ENCODE measurements around the gene STK17B. TPM values are rescaled to one million over a fixed set of nuclear protein-coding genes. Genes with fewer than 3 reads are reported as not detected.
A peak's percentile ranks its signal among the peaks of the same experiment; 100 is the strongest.

Gene STK17B
- total RNA-seq, 1 donor from 2014 or later = 7.4 TPM

GRCh38 chr2:196131384-196131937 lies 39.9 kb downstream of the STK17B start:
- intact Hi-C loops (cut with DNase I) = no loop called here
- peak; percentile 54 for ATAC-seq
- DNase-seq (ENCODE audit: missing footprints) = no peak

- intact Hi-C loops (cut with DNase I) = no loop called here
- DNase-seq (ENCODE audit: missing footprints) = no peak
- no peak for ATAC-seq
Observed at GRCh38 chr2:196130039-196130825, 41.1 kb downstream of the STK17B start.

GRCh38 chr2:196128749-196129148 lies 42.6 kb downstream of the STK17B start:
- ATAC-seq (no peak), DNase-seq (ENCODE audit: missing footprints) (no peak)
- intact Hi-C loops (cut with DNase I) = no loop called here

GRCh38 chr2:196125596-196125995 lies 45.8 kb downstream of the STK17B start:
- intact Hi-C loops (cut with DNase I) = no loop called here
- no peak for ATAC-seq
- DNase-seq (ENCODE audit: missing footprints) = no peak

GRCh38 chr2:196123679-196124373 lies 47.6 kb downstream of the STK17B start:
- intact Hi-C loops (cut with DNase I) = no loop called here
- ATAC-seq = no peak
- no peak for DNase-seq (ENCODE audit: missing footprints)

- ATAC-seq (no peak), DNase-seq (ENCODE audit: missing footprints) (no peak)
- intact Hi-C loops (cut with DNase I) = no loop called here
Observed at GRCh38 chr2:196119926-196120325, 51.5 kb downstream of the STK17B start.

- ATAC-seq = no peak
- DNase-seq (ENCODE audit: missing footprints) = no peak
- intact Hi-C loops (cut with DNase I) = no loop called here
Observed at GRCh38 chr2:196117214-196117705, 54.1 kb downstream of the STK17B start.

GRCh38 chr2:196113061-196113974 lies 58.1 kb downstream of the STK17B start:
- intact Hi-C loops (cut with DNase I) = no loop called here

GRCh38 chr2:196112418-196113034 lies 58.9 kb downstream of the STK17B start:
- intact Hi-C loops (cut with DNase I) = no loop called here

More at GRCh38 chr2:196113061-196113974, 58.1 kb downstream of the STK17B start:
- ATAC-seq (peak; percentile 57), DNase-seq (ENCODE audit: missing footprints) (no peak)

GRCh38 chr2:196108604-196109003 lies 62.8 kb downstream of the STK17B start:
- DNase-seq (ENCODE audit: missing footprints) (no peak), ATAC-seq (no peak)
- intact Hi-C loops (cut with DNase I) = no loop called here

More at GRCh38 chr2:196112418-196113034, 58.9 kb downstream of the STK17B start:
- no peak for DNase-seq (ENCODE audit: missing footprints)
- ATAC-seq = no peak

- no peak for ATAC-seq
- DNase-seq (ENCODE audit: missing footprints) = no peak
- intact Hi-C loops (cut with DNase I) = no loop called here
Observed at GRCh38 chr2:196105951-196106350, 65.4 kb downstream of the STK17B start.

GRCh38 chr2:196104066-196104465 lies 67.3 kb downstream of the STK17B start:
- ATAC-seq (no peak), DNase-seq (ENCODE audit: missing footprints) (no peak)
- intact Hi-C loops (cut with DNase I) = no loop called here

GRCh38 chr2:196103626-196104025 lies 67.8 kb downstream of the STK17B start:
- intact Hi-C loops (cut with DNase I) = no loop called here
- ATAC-seq = no peak

GRCh38 chr2:196101325-196101991 lies 69.9 kb downstream of the STK17B start:
- intact Hi-C loops (cut with DNase I) = no loop called here
- ATAC-seq = no peak
- no peak for DNase-seq (ENCODE audit: missing footprints)

More at GRCh38 chr2:196103626-196104025, 67.8 kb downstream of the STK17B start:
- no peak for DNase-seq (ENCODE audit: missing footprints)

- DNase-seq (ENCODE audit: missing footprints) (no peak), ATAC-seq (no peak)
- intact Hi-C loops (cut with DNase I) = no loop called here
Observed at GRCh38 chr2:196099916-196100315, 71.5 kb downstream of the STK17B start.

GRCh38 chr2:196097864-196098660 lies 73.3 kb downstream of the STK17B start:
- intact Hi-C loops (cut with DNase I) = no loop called here
- no peak for ATAC-seq
- DNase-seq (ENCODE audit: missing footprints) = no peak
